Stimulated activated CD4-positive, alpha-beta T cell treated with anti-CD3 and anti-CD28 coated beads, Interleukin-1b, Interleukin-23, amount 100 ng/mL, for 4 hours (primary cell): ENCODE measurements around the gene ABI3BP.

Experiments
- DNase-seq, 2 donors: peaks; one replicate each; pipeline ENCODE4 v3.0.0-alpha.2; 2020; ENCODE audit warnings: low read depth in 2 of 2

ABI3BP gene

GRCh38 chr3:100720426-100720825 is 272.8 kb downstream of the ABI3BP start:
- no peak for DNase-seq

GRCh38 chr3:100719136-100719535 is 274.1 kb downstream of the ABI3BP start:
- no peak for DNase-seq

- no peak for DNase-seq
Observed at GRCh38 chr3:100717637-100718487, 275.4 kb downstream of the ABI3BP start.

GRCh38 chr3:100717063-100717462 is 276.2 kb downstream of the ABI3BP start:
- DNase-seq: no peak

GRCh38 chr3:100715176-100715575 is 278.0 kb downstream of the ABI3BP start:
- DNase-seq: no peak

- DNase-seq: peak; percentile 54 to 58
Observed at GRCh38 chr3:100710261-100710968, 282.8 kb downstream of the ABI3BP start.

- DNase-seq: peak in 1 of 2 donors; percentile 26
Observed at GRCh38 chr3:100709842-100710260, 283.4 kb downstream of the ABI3BP start.

- DNase-seq: peak; percentile 95 to 96
Observed at GRCh38 chr3:100708989-100709841, 284.0 kb downstream of the ABI3BP start, which contains the start of gene TFG. TSS of gene TFG (plus strand) at chr3:100709494. CDS start at chr3:100713686, 4,192 bp downstream.

GRCh38 chr3:100708644-100708988 is 284.6 kb downstream of the ABI3BP start:
- DNase-seq: no peak

GRCh38 chr3:100706365-100706764 is 286.9 kb downstream of the ABI3BP start:
- DNase-seq: no peak

GRCh38 chr3:100703865-100704264 is 289.4 kb downstream of the ABI3BP start:
- no peak for DNase-seq

GRCh38 chr3:100702980-100703345 is 290.3 kb downstream of the ABI3BP start:
- DNase-seq: no peak

GRCh38 chr3:100702082-100702979 is 290.9 kb downstream of the ABI3BP start:
- no peak for DNase-seq

GRCh38 chr3:100700708-100701107 is 292.5 kb downstream of the ABI3BP start:
- DNase-seq: no peak
